Measurements from ENCODE around the gene CFAP77. TPM values are rescaled to one million over a fixed set of nuclear protein-coding genes. Genes with fewer than 3 reads are reported as not detected.

The CFAP77 gene
- total RNA-seq, 2 donors from 2014 or later: 3.3 to 8.6 TPM

- H3K36me3 ChIP-seq: no peaks in the 10 kb centered on the region
- H3K4me1 ChIP-seq: peaks cover 0 to 6% of the 10 kb centered on the region in 2 donors
- DNase-seq (ENCODE audit: low spot score): no peak
- no peaks in the 10 kb centered on the region for H3K9me3 ChIP-seq
- H3K27me3 ChIP-seq: no peaks in the 10 kb centered on the region
- H3K27ac ChIP-seq: no peak overlapping the region
- H3K4me3 ChIP-seq: no peak overlapping the region
- no peak for TF ChIP-seq CTCF (IDR thresholded peaks at IDR 0.05)
Observed at GRCh38 chr9:132543251-132543650, 133.2 kb downstream of the CFAP77 start.

DNA sequence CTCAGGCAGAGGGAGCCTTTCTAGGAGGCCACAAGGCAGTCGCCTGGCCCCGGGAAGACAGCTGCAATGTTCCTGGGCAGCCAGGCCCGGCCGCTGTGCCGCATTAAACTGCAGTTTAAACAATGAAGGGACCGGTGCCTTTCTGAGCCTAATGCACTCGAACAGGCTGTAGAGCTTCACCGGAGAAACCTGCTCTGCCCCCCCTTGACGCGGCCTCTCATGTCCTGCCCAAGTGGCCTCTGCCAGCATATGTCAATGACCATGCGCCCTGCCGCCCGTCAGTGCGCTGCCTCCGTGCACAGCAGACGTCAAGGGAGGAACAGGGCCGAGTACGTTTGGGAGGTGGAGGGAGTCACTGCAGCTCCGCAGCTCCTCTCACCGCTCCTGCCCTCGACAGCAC is 133.9 kb downstream of the CFAP77 start:
- no peaks in the 10 kb centered on the region for H3K9me3 ChIP-seq
- no peak for TF ChIP-seq CTCF (IDR thresholded peaks at IDR 0.05)
- DNase-seq (ENCODE audit: low spot score): no peak
- no peaks in the 10 kb centered on the region for H3K27me3 ChIP-seq
- H3K27ac ChIP-seq: no peak overlapping the region
- no peak overlapping the region for H3K4me3 ChIP-seq
- peaks cover 0 to 6% of the 10 kb centered on the region in 2 donors for H3K4me1 ChIP-seq
- H3K36me3 ChIP-seq: no peaks in the 10 kb centered on the region

- Histone ChIP-seq H3K27me3 (no peaks in the 10 kb centered on the region), H3K4me3 (no peak overlapping the region), H3K4me1 (peaks cover 0 to 6% of the 10 kb centered on the region in 2 donors), H3K36me3 (no peaks in the 10 kb centered on the region), H3K9me3 (no peaks in the 10 kb centered on the region), H3K27ac (no peak overlapping the region)
- no peak for TF ChIP-seq CTCF (IDR thresholded peaks at IDR 0.05)
- DNase-seq (ENCODE audit: low spot score): no peak
Observed at GRCh38 chr9:132545578-132545977, 135.6 kb downstream of the CFAP77 start.

- Histone ChIP-seq H3K4me3 (peak overlapping the region; percentile 9 to 21), H3K4me1 (peaks cover 0 to 6% of the 10 kb centered on the region in 2 donors), H3K9me3 (no peaks in the 10 kb centered on the region), H3K27me3 (no peaks in the 10 kb centered on the region), H3K27ac (no peak overlapping the region), H3K36me3 (no peaks in the 10 kb centered on the region)
- TF ChIP-seq CTCF (IDR thresholded peaks at IDR 0.05): peak in 1 of 2 donors; percentile 53
- no peak for DNase-seq (ENCODE audit: low spot score)
Observed at GRCh38 chr9:132546148-132547051, 136.4 kb downstream of the CFAP77 start.

GRCh38 chr9:132547052-132547431 is 137.0 kb downstream of the CFAP77 start:
- Histone ChIP-seq H3K36me3 (no peaks in the 10 kb centered on the region), H3K4me3 (no peak overlapping the region), H3K27me3 (no peaks in the 10 kb centered on the region), H3K27ac (no peak overlapping the region), H3K9me3 (no peaks in the 10 kb centered on the region), H3K4me1 (peaks cover 0 to 6% of the 10 kb centered on the region in 2 donors)
- no peak for TF ChIP-seq CTCF (IDR thresholded peaks at IDR 0.05)
- no peak for DNase-seq (ENCODE audit: low spot score)
